GM18867 (cell line): ENCODE data around the gene INAFM1.

Source experiments
- ATAC-seq: cut with Tn5 transposase; IDR thresholded peaks from one replicate; pipeline ENCODE4 v1.9.1; 2021; ENCODE audit warnings: mild to moderate bottlenecking, moderate library complexity; ENCODE audit not compliant: unreplicated experiment

Gene INAFM1

DNA sequence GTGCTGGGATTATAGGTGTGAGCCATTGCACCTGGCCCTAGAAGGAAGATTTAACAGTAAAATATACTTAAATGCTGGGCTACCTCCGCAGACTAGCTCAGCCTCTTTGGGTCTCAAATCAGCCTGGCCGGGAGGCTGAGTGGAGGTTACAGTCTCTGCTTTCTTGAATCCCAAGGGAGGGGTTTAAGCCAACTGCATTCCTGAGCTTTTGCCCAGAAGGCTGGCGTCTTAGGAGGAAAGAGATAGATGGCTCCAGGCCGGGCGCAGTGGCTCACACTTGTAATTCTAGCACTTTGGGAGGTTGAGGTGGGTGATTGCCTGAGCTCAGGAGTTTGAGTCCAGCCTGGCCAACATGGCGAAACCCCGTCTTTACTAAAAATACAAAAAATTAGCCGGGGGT lies 34.4 kb downstream of the INAFM1 start:
- ATAC-seq, result no peak

DNA sequence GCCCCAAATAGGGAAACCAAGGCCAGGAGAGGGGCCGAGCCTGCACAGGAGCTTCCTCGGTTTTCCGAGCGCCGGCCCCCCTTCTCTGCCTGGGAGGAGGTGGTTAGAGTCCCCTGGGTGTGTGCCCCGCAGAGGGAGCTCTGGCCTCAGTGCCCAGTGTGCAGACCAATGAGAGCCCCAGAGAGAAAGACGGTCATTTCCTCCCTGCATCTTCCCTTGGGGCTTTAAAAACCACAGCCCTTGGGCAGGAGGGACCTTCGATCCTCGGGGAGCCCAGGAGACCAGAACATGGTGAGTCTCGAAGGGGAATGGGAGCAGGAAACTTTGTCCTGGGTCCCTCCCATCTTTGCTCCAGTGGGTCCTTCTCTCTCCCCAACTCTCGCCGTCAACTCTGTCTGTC lies 34.9 kb downstream of the INAFM1 start, which contains the start of gene C5AR1:
Gene C5AR1 (plus strand): TSS at position 254 of the 400 bp plus-strand sequence. CDS start 35 bp downstream, at position 289.
- ATAC-seq, result no peak

GRCh38 chr19:47310323-47310722 lies 35.6 kb downstream of the INAFM1 start:
- no peak for ATAC-seq

GRCh38 chr19:47310819-47311218 lies 36.1 kb downstream of the INAFM1 start:
- ATAC-seq, result no peak

GRCh38 chr19:47312366-47313006 lies 37.8 kb downstream of the INAFM1 start:
- no peak for ATAC-seq

DNA sequence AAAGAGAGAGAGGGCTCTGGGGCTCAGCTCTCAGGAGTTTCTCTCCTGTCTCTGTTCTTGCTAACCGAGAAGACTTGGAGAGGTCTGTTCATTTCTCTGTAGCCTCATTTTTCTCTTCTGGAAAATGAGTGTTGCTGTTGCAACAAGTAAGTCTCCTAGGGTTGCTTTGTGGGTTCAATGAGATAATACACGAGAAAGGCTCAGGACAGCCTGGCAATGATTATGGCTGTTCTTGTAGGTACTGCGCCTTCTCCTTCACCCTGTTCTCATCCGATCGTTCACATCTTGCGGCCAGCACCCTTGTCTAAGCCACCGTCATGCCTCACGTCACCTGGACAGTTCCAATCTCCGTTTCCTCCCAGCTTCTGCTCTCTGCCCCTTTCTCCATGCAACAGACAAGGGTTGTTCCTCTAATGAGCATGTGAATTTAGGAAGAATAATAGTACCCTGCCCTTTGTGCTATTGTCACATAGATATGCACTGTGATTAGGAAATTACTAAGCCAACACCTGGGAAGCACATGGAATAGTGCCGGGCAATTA lies 39.1 kb downstream of the INAFM1 start:
- no peak for ATAC-seq

DNA sequence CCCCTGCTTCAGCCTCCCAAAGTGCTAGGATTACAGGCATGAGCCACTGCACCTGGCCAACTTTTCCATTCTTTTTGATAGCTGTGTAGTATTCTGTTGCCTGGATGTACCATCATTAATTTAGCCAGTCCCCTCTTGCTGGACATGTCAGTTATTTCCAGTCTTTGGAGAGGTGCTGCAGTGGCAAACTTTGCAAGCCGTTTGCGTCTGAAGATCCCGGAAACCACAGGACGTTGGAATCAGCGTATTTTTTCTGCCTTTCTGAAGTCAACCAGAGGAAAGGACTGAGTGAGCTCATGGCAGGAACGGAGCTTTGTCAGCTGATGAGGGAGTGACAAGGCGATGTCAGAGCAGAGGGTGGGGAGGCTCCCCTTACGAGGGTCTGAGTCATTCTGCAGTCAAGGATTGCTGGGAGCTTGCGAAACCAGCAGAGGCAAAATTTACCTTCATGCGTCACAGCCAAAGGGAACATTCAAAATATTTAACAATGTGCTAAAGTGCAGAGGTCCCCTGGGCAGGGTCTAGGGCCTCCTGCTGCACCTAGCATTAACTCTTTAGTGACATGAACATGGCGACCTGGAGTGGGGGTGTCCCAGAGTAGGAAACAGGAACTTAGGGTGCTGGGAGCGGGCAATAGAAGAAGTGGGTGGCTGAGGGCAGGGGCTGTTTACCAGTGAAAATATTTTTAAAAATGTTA lies 40.6 kb downstream of the INAFM1 start:
- ATAC-seq, result no peak

- ATAC-seq, result no peak
Measured at GRCh38 chr19:47316513-47316912, 41.8 kb downstream of the INAFM1 start.

- no peak for ATAC-seq
Measured at GRCh38 chr19:47319923-47320871, 45.5 kb downstream of the INAFM1 start.

DNA sequence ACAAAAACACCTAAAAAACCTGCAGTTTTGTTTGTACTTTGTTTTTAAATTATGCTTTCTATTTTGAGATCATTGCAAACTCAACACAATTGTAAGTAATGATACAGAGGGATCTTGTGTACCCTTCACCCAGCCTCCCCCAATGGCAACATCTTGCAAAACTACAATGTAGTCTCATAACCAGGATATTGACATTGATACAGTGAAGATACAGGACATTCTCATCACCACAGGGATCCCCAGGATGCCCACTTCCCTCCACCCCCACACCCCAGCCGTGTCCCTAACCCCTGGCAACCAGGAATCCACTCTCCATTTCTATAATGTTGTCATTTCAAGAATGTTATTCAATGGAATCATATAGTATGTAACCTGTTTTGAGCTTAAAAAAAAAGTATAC lies 46.9 kb downstream of the INAFM1 start:
- ATAC-seq, result no peak

- no peak for ATAC-seq
Measured at GRCh38 chr19:47322058-47322457, 47.4 kb downstream of the INAFM1 start.

DNA sequence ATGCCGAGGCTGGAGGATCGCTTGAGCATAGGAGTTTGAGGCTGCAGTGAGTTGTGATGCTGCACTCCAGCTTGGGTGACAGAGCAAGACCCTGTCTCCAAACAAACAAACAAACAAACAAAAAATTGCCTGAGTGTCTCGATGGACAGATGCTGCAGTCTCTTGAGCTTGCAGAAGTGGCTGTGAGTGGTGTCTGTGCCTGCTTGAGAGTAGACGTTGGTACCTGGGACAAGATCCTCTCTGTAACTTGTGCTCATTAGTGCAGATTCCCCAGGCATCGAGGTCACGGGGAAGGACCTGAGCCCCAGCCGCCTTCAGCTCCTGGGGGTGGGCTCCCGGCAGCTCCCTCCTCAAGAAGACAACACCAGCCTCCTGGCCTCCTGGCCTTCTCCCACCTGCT lies 48.7 kb downstream of the INAFM1 start:
- no peak for ATAC-seq

GRCh38 chr19:47323872-47324271 lies 49.2 kb downstream of the INAFM1 start:
- no peak for ATAC-seq

GRCh38 chr19:47324502-47324901 lies 49.8 kb downstream of the INAFM1 start:
- ATAC-seq, result no peak
